ENCODE data around the gene SMC1B.

Gene SMC1B

GRCh38 chr22:45430871-45431270 is 17.5 kb upstream of the SMC1B start:
- intact Hi-C loops (cut with micrococcal nuclease): loop anchor here (10.0 kb wide), 1 partner anchor 116 kb away; no protein-coding TSS in a partner anchor
- peaks cover 5% of the 10 kb centered on the region for H3K9me3 Mint-ChIP-seq
- H3K4me3 Mint-ChIP-seq: no peak overlapping the region
- H3K36me3 Mint-ChIP-seq (ENCODE audit: low read depth): no peaks in the 10 kb centered on the region
- H3K4me1 Mint-ChIP-seq (ENCODE audit: low read depth): peaks cover 67% of the 10 kb centered on the region
- H3K27me3 Mint-ChIP-seq: peaks cover 2% of the 10 kb centered on the region
- H3K27ac Mint-ChIP-seq: peak overlapping the region; percentile 43

GRCh38 chr22:45429981-45430775 is 16.8 kb upstream of the SMC1B start:
- Mint-ChIP-seq H3K27ac (peak overlapping the region; percentile 43), H3K9me3 (peaks cover 5% of the 10 kb centered on the region), H3K4me1 (ENCODE audit: low read depth) (peaks cover 65% of the 10 kb centered on the region), H3K27me3 (peaks cover 2% of the 10 kb centered on the region), H3K4me3 (no peak overlapping the region), H3K36me3 (ENCODE audit: low read depth) (no peaks in the 10 kb centered on the region)
- intact Hi-C loops (cut with micrococcal nuclease): loop anchor here (10.0 kb wide), 1 partner anchor 115 kb away; no protein-coding TSS in a partner anchor

DNA sequence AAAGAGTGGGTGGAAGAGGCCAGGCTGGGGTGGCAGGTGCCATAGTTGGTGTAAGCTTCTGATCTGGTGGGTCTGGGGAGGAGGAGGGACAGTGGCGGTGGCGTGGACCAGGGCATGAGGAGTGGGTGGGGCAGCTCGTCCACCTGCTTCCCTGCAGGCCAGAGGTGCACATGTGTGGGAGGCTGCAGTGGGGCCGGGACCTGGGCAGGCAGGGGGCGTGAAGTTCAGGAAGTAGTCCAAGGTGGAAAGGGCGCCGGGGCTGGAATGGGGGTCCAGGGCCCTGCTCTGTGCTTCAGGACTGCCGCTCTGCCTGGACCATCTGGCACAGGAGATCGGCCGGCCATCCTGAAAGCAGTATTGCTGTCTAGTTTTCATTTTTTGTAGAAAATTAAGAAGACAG is 16.0 kb upstream of the SMC1B start:
- no peaks in the 10 kb centered on the region for H3K36me3 Mint-ChIP-seq (ENCODE audit: low read depth)
- intact Hi-C loops (cut with micrococcal nuclease): no loop called here
- peaks cover 65% of the 10 kb centered on the region for H3K4me1 Mint-ChIP-seq (ENCODE audit: low read depth)
- peaks cover 5% of the 10 kb centered on the region for H3K9me3 Mint-ChIP-seq
- H3K27me3 Mint-ChIP-seq: peaks cover 2% of the 10 kb centered on the region
- peak overlapping the region; percentile 43 for H3K27ac Mint-ChIP-seq
- H3K4me3 Mint-ChIP-seq: no peak overlapping the region

DNA sequence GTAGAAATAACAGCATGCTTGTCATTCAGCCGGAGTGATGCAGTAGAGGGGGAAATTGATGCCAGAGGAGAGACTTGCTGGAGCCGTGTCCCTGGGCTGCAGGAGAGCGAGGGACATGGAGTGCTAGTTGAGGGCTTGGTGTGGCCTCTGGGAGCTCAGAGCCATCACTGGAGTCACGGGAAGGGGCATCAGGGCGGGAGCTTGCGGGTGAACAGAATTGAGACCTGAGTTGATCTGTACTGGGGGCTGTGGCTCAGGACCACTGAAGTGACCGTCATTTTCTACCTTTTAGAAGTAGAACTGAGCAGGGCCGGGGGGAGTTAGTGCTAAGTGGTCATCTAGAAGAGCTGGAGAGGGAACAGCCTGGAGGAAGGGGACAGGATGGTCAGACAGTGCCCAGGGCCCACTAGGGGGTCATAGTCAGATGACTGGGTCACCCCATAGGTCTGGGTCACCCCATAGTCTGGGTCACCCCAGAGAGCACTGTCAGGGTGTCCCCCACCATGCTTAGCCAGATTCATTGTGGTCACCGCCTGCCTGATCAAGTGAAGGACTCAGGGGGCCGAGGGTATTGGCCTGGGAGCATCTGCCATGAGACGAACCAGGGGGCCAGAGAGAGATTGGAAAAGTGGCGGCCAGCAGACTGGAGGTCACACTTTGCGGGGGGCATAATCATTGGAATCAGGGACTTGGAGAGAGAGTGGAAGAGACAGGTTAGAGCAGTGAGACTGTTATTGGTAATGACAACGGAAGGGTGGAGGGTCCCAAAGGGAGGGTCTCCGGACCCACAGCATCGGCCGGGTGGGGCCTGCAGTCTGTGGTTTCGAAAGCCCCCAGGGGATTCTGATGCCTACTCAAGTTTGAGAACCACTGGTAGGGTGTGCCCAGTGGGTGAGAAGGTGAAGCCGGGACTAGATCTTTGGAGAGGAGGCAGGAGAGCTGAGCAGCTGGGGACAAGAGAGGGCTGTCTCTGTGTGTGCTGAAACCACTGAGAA is 15.3 kb upstream of the SMC1B start:
- intact Hi-C loops (cut with micrococcal nuclease): no loop called here
- H3K4me1 Mint-ChIP-seq (ENCODE audit: low read depth): peaks cover 65% of the 10 kb centered on the region
- H3K36me3 Mint-ChIP-seq (ENCODE audit: low read depth): no peaks in the 10 kb centered on the region
- H3K27ac Mint-ChIP-seq: peak overlapping the region; percentile 43
- peaks cover 5% of the 10 kb centered on the region for H3K9me3 Mint-ChIP-seq
- H3K27me3 Mint-ChIP-seq: peaks cover 2% of the 10 kb centered on the region
- H3K4me3 Mint-ChIP-seq: no peak overlapping the region

- Mint-ChIP-seq H3K36me3 (ENCODE audit: low read depth) (no peaks in the 10 kb centered on the region), H3K9me3 (peaks cover 5% of the 10 kb centered on the region), H3K4me3 (no peak overlapping the region), H3K27ac (no peak overlapping the region), H3K27me3 (peaks cover 2% of the 10 kb centered on the region), H3K4me1 (ENCODE audit: low read depth) (peaks cover 76% of the 10 kb centered on the region)
- intact Hi-C loops (cut with micrococcal nuclease): no loop called here
Measured at GRCh38 chr22:45427114-45427513, 13.7 kb upstream of the SMC1B start.

DNA sequence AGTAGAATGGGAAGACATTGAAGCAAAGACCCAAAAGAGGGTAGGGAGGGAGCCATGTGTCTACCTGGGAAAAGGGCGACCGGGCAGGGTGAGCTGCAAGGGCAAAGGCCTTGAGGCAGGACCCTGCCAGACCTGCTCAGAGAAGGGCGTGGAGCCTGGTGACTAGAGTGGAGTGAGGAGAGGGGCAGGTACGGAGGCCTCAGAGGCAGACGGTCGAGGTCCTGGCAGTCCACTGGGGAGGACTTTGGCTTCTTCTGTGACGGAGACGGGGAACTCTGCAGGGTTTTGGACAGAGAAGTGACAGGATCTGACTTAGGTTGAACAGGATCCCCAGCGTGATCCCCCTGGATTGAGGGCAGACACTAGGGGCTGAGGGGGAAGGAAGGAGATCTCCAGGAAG is 13.0 kb upstream of the SMC1B start:
- intact Hi-C loops (cut with micrococcal nuclease): no loop called here

GRCh38 chr22:45425531-45426265 is 12.3 kb upstream of the SMC1B start:
- peaks cover 72% of the 10 kb centered on the region for H3K4me1 Mint-ChIP-seq (ENCODE audit: low read depth)
- peaks cover 2% of the 10 kb centered on the region for H3K27me3 Mint-ChIP-seq
- intact Hi-C loops (cut with micrococcal nuclease): no loop called here
- peaks cover 5% of the 10 kb centered on the region for H3K9me3 Mint-ChIP-seq
- no peaks in the 10 kb centered on the region for H3K36me3 Mint-ChIP-seq (ENCODE audit: low read depth)
- H3K4me3 Mint-ChIP-seq: no peak overlapping the region
- H3K27ac Mint-ChIP-seq: peak overlapping the region; percentile 86

More for the DNA sequence above, 13.0 kb upstream of the SMC1B start:
- Mint-ChIP-seq H3K27me3 (peaks cover 2% of the 10 kb centered on the region), H3K4me3 (no peak overlapping the region), H3K9me3 (peaks cover 5% of the 10 kb centered on the region), H3K27ac (peak overlapping the region; percentile 86), H3K4me1 (ENCODE audit: low read depth) (peaks cover 77% of the 10 kb centered on the region), H3K36me3 (ENCODE audit: low read depth) (no peaks in the 10 kb centered on the region)

DNA sequence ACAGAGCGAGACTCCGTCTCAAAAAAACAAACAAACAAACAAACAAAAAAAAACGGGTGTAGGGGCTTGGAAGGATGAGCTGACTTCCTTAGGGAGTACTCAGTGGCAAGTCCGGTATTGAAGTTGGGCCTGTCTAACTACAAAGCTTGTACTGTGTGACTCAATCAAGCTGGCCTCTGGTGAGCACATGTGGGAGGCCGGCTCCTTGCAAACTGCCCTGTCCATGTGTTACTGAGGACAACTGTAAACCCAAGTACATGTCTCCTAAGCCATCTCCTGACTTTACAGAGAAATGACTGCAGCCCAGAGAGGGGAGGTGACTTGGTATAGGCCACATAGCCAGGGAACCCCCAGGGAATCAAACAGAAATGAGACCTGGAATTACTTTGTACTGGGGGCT is 11.7 kb upstream of the SMC1B start:
- peak overlapping the region; percentile 86 for H3K27ac Mint-ChIP-seq
- H3K9me3 Mint-ChIP-seq: peaks cover 5% of the 10 kb centered on the region
- H3K36me3 Mint-ChIP-seq (ENCODE audit: low read depth): no peaks in the 10 kb centered on the region
- no peak overlapping the region for H3K4me3 Mint-ChIP-seq
- intact Hi-C loops (cut with micrococcal nuclease): no loop called here
- H3K27me3 Mint-ChIP-seq: peaks cover 2% of the 10 kb centered on the region
- peaks cover 71% of the 10 kb centered on the region for H3K4me1 Mint-ChIP-seq (ENCODE audit: low read depth)

DNA sequence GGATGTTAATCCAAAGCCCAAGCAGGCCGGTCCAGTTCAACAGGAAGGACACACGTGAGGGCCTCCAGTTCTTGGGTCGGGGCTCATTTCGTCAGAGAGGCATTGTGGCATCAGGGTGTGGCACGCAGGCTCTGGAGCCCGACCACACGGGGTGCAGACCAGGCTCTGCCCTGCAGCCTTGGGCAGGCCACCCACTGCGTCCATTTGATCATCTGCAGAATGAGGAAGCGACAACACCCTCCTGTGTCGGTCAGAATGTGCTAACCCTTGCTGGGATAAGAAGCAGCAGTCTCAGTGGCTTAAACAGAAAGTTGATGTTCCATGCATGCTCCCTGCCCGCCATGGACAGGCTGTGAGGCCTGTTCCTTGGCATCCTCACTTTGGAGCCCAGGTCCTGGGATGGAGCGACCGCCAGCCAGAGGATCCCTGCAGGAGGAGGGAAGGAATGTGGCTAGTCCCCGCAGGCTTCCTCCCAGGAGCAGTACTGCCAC is 10.9 kb upstream of the SMC1B start:
- H3K9me3 Mint-ChIP-seq: peaks cover 5% of the 10 kb centered on the region
- H3K27ac Mint-ChIP-seq: peak overlapping the region; percentile 86
- no peak overlapping the region for H3K4me3 Mint-ChIP-seq
- no peaks in the 10 kb centered on the region for H3K36me3 Mint-ChIP-seq (ENCODE audit: low read depth)
- peaks cover 2% of the 10 kb centered on the region for H3K27me3 Mint-ChIP-seq
- H3K4me1 Mint-ChIP-seq (ENCODE audit: low read depth): peaks cover 63% of the 10 kb centered on the region
- intact Hi-C loops (cut with micrococcal nuclease): no loop called here

- H3K9me3 Mint-ChIP-seq: peaks cover 5% of the 10 kb centered on the region
- no peak overlapping the region for H3K27ac Mint-ChIP-seq
- H3K4me1 Mint-ChIP-seq (ENCODE audit: low read depth): peaks cover 59% of the 10 kb centered on the region
- no peak overlapping the region for H3K4me3 Mint-ChIP-seq
- H3K36me3 Mint-ChIP-seq (ENCODE audit: low read depth): no peaks in the 10 kb centered on the region
- intact Hi-C loops (cut with micrococcal nuclease): no loop called here
- peaks cover 2% of the 10 kb centered on the region for H3K27me3 Mint-ChIP-seq
Measured at GRCh38 chr22:45423524-45423923, 10.1 kb upstream of the SMC1B start.

DNA sequence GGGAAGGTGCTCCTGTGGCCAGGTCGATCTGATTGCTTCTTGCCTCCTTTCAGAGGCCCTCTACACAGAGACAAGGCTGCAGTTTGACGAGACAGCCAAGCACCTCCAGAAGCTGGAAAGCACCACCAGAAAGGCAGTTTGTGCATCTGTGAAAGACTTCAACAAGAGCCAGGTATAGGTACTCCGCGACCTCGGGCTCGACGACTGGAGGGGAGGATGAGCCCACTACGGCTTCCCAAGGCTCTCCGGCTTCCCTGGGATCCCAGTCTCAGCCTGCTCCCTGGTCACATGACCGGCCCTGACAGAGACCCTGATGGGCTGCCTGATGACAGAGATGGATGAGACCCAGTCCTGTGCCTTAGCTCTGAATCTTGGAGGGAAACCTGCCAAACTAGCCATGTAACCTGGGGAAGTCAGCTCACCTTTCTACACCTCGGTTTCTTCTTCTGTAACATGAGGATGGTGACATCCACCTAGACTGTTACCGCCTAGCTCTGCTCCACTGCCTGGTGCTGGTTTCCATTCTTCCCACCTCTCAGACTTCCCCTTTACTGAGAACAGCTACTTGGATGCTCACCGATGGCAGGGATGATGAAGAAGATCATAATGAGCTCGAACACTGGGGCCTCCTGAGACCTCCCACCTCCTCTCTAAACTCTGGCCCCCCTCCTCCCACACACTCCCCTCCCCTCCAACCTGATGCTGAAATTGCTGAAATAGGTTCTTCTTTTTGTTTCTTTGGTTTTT is 9.0 kb upstream of the SMC1B start:
- peak overlapping the region; percentile 15 for H3K27ac Mint-ChIP-seq
- no peak overlapping the region for H3K4me3 Mint-ChIP-seq
- H3K4me1 Mint-ChIP-seq (ENCODE audit: low read depth): peaks cover 60% of the 10 kb centered on the region
- intact Hi-C loops (cut with micrococcal nuclease): no loop called here
- peaks cover 2% of the 10 kb centered on the region for H3K27me3 Mint-ChIP-seq
- peaks cover 5% of the 10 kb centered on the region for H3K9me3 Mint-ChIP-seq
- H3K36me3 Mint-ChIP-seq (ENCODE audit: low read depth): no peaks in the 10 kb centered on the region

- Mint-ChIP-seq H3K4me1 (ENCODE audit: low read depth) (peaks cover 60% of the 10 kb centered on the region), H3K4me3 (no peak overlapping the region), H3K27me3 (peaks cover 2% of the 10 kb centered on the region), H3K36me3 (ENCODE audit: low read depth) (no peaks in the 10 kb centered on the region), H3K9me3 (no peaks in the 10 kb centered on the region), H3K27ac (peak overlapping the region; percentile 15)
- intact Hi-C loops (cut with micrococcal nuclease): no loop called here
Measured at GRCh38 chr22:45421349-45422055, 8.1 kb upstream of the SMC1B start.

Measured in dendritic cell treated with granulocyte-macrophage colony-stimulating factor and Interleukin-4, amounts not matched to agents 40 ng/mL and 50 ng/mL, for 4 days (primary cell).